Measurements from ENCODE around the gene LAMC2.

GRCh38 chr1:183206538-183207122 is 20.6 kb downstream of the LAMC2 start:
- TF ChIP-seq CTCF (IDR thresholded peaks at IDR 0.05 in 2 of 3, conservative IDR thresholded peaks at IDR 0.05 in 1 of 3; ENCODE audit: control insufficient read depth in 2 of 3, extremely low read depth in 1 of 3, insufficient read depth in 1 of 3, low read depth in 3 of 3, low read length in 3 of 3) (no peak), FOXK2 (IDR thresholded peaks at IDR 0.05) (no peak)
